ENCODE measurements around the gene TRIM33. TPM values are rescaled to one million over a fixed set of nuclear protein-coding genes. Genes with fewer than 3 reads are reported as not detected.

Gene TRIM33
- 10 to 100 TPM; 15.7 to 17.9 TPM for total RNA-seq

DNA sequence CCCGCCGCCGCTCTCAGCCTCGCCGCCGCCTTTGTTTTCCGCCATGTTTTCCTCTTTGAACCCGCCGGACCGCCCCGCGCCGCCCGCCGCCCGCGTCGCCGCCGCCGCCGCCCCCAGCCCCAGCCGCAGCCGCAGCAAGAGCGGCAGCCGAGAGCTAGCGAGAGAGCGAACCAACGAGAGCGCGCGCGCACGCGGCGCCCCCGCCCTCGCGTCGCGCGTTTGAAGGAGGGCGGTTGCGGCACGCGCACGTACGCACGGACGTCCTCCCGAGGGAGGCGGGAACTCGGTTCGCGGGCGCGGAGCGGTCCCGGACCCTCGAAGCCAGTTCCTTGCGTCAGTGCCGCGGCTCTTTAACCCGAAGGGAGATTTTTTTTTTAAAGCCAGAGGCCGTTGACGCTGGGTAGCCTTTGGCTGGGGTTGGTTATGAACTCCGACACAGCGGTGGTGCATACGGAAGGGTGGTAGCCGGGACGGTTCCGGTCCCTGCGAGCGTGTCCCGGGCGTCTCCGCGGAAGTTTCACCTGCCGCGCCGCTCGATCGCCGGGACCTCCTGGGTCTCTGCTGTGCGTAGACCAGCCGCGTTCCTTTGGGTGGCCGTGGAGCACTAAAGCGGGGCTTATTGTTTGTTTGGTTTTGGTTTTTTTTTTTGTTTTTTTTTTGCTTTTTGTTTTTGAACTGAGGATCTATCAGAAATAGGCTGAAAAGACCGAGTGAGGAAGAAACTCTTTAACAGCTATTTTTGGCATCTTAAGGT is at the start of gene TRIM33:
Gene TRIM33, minus strand, starts transcription at position 172 of the 754 bp plus-strand sequence. Its CDS starts 127 bp downstream, at position 45.
- TF ChIP-seq, protein P1, sequence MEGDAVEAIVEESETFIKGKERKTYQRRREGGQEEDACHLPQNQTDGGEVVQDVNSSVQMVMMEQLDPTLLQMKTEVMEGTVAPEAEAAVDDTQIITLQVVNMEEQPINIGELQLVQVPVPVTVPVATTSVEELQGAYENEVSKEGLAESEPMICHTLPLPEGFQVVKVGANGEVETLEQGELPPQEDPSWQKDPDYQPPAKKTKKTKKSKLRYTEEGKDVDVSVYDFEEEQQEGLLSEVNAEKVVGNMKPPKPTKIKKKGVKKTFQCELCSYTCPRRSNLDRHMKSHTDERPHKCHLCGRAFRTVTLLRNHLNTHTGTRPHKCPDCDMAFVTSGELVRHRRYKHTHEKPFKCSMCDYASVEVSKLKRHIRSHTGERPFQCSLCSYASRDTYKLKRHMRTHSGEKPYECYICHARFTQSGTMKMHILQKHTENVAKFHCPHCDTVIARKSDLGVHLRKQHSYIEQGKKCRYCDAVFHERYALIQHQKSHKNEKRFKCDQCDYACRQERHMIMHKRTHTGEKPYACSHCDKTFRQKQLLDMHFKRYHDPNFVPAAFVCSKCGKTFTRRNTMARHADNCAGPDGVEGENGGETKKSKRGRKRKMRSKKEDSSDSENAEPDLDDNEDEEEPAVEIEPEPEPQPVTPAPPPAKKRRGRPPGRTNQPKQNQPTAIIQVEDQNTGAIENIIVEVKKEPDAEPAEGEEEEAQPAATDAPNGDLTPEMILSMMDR (IDR thresholded peaks at IDR 0.05): no peak
- peaks cover 0 to 39% of the 10 kb centered on the region in 2 donors for H3K4me1 ChIP-seq
- H3K9me3 ChIP-seq: no peaks in the 10 kb centered on the region
- H3K36me3 ChIP-seq: no peaks in the 10 kb centered on the region
- DNase-seq (ENCODE audit: low spot score): peak; percentile 87
- H3K27ac ChIP-seq: peak within 1 kb of the TSS; percentile 89 to 98
- H3K27me3 ChIP-seq: no peaks in the 10 kb centered on the region
- peak within 1 kb of the TSS; percentile 78 to 87 for H3K4me3 ChIP-seq

DNA sequence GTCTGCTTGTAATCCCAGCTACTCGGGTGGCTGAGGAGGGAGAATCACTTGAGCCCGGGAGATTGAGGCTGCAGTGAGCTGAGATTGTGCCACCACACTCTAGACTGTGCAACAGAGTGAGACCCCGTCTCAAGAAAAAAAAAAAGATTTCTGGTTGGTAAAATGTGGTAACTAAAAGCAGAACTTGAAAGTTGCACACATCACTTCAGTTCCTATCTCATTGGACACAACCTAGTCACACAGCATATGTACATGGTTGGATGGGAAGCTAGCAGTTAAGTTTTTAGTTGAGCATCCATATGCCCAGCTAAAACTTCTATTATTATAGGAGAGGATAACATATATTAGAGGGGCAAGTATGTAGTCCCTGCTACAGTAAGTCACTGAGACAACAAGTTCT is 48.4 kb upstream of the TRIM33 start:
- TF ChIP-seq, protein P1 (IDR thresholded peaks at IDR 0.05): no peak
- H3K9me3 ChIP-seq: no peaks in the 10 kb centered on the region

DNA sequence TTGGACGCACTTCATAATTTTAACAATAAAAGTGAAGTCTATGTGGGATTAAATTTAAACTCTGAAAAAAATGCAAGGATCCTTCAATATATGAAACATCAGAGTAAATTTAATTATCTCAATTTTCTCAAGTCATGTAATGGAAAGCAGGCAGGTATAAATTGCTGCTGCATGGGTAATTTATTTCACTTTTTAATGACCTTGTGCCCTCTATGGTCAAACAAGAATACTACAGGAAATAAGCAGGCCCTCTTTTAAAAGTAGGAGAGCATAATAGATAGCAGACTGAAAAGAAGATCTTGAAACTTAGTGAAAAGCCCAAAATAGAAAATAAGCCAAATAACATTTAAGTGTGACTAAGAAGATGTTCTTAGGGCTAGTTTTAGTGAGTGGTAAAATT is 47.5 kb upstream of the TRIM33 start:
- TF ChIP-seq, protein P1 (IDR thresholded peaks at IDR 0.05): peak in 1 of 2 donors; percentile 46
- Histone ChIP-seq H3K4me3 (no peak overlapping the region), H3K36me3 (no peaks in the 10 kb centered on the region), H3K27me3 (no peaks in the 10 kb centered on the region), H3K4me1 (no peaks in the 10 kb centered on the region), H3K27ac (no peak overlapping the region), H3K9me3 (no peaks in the 10 kb centered on the region)
- DNase-seq (ENCODE audit: low spot score): no peak

More for the DNA sequence above, 48.4 kb upstream of the TRIM33 start:
- no peaks in the 10 kb centered on the region for H3K36me3 ChIP-seq
- DNase-seq (ENCODE audit: low spot score): no peak
- no peaks in the 10 kb centered on the region for H3K4me1 ChIP-seq
- H3K27me3 ChIP-seq: no peaks in the 10 kb centered on the region
- H3K4me3 ChIP-seq: no peak overlapping the region
- no peak overlapping the region for H3K27ac ChIP-seq

DNA sequence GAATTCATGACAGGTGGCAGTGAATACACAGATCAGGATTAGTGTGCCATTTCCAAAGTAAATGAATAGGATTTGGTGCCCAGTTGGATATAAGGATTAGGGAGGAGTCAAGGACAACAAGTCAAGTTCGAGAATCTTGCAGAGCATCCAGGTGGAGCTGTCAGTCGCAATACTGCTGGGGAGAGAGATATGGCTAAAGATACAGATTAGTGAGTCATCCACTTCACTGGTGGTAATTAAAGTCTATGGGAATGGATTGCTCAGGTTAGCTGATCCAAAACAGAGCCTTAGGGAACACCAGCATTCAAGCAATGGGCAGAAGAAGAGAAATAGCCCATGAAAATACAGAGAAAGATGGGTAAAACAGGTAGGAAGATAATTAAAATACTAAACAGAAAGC is 43.6 kb upstream of the TRIM33 start:
- TF ChIP-seq, protein P1 (IDR thresholded peaks at IDR 0.05): no peak
- H3K4me3 ChIP-seq: no peak overlapping the region
- no peaks in the 10 kb centered on the region for H3K27me3 ChIP-seq
- no peak overlapping the region for H3K27ac ChIP-seq
- no peaks in the 10 kb centered on the region for H3K9me3 ChIP-seq
- H3K4me1 ChIP-seq: no peaks in the 10 kb centered on the region
- H3K36me3 ChIP-seq: no peaks in the 10 kb centered on the region
- no peak for DNase-seq (ENCODE audit: low spot score)

DNA sequence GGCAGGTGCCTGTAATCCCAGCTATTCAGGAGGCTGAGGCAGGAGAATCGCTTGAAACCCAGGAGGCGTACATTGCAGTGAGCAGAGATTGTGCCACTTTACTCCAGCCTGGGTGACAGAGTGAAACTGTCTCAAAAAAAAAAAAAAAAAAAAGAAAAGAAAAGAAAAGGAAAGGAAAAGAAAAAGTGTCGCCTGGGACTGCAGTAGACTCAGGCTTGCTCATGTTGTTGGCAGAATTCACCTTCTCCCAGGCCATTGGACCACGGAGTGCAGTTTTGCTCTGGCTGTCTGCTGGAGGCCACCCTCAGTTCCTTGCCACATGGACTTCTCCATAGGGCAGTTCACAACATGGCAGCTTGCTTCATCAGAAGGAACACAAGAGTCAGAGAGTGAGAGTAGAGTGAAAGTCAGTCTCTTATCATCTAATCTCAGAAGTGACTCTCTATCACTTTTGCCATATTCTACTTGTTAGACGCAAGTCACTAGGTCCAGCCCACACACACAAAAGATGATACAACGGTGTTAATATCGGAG is 41.2 kb upstream of the TRIM33 start:
- TF ChIP-seq, protein P1 (IDR thresholded peaks at IDR 0.05): no peak
- no peak for DNase-seq (ENCODE audit: low spot score)
- Histone ChIP-seq H3K4me3 (no peak overlapping the region), H3K4me1 (no peaks in the 10 kb centered on the region), H3K27me3 (no peaks in the 10 kb centered on the region), H3K36me3 (no peaks in the 10 kb centered on the region), H3K27ac (no peak overlapping the region), H3K9me3 (no peaks in the 10 kb centered on the region)

All from right atrium auricular region (tissue), 2 donors.